ENCODE data around the gene USE1.

DNA sequence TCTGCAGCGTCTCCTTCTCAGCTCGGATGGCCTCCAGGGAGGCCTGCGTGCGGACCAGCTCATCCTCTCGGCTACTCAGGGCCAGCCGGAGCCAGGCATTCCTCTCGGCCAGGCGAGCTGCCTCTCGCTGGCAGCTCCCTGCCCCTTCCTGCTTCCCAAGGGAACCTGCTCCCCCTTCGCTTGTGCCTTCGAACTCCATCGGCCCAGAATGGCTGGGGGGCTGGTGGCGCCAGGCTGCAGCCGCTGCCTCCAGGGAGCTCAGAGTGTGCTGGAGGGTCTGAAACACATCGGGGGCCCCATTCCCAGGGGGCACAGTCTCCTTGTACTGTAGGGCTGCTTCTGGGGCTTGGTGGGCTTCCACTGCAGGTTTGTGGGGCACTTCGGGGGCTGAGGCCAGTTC is 47.4 kb downstream of the USE1 start:
- TF ChIP-seq, protein P1, sequence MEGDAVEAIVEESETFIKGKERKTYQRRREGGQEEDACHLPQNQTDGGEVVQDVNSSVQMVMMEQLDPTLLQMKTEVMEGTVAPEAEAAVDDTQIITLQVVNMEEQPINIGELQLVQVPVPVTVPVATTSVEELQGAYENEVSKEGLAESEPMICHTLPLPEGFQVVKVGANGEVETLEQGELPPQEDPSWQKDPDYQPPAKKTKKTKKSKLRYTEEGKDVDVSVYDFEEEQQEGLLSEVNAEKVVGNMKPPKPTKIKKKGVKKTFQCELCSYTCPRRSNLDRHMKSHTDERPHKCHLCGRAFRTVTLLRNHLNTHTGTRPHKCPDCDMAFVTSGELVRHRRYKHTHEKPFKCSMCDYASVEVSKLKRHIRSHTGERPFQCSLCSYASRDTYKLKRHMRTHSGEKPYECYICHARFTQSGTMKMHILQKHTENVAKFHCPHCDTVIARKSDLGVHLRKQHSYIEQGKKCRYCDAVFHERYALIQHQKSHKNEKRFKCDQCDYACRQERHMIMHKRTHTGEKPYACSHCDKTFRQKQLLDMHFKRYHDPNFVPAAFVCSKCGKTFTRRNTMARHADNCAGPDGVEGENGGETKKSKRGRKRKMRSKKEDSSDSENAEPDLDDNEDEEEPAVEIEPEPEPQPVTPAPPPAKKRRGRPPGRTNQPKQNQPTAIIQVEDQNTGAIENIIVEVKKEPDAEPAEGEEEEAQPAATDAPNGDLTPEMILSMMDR (IDR thresholded peaks at IDR 0.05), result no peak
- no peak for TF ChIP-seq POLR2A (IDR thresholded peaks at IDR 0.05)
